Activated naive CD4-positive, alpha-beta T cell treated with anti-CD3 and anti-CD28 coated beads, Interleukin-2, amount 50 U/mL, for 72 hours (primary cell): ENCODE measurements around the gene PMIS2. TPM values are rescaled to one million over a fixed set of nuclear protein-coding genes. Genes with fewer than 3 reads are reported as not detected.

Experiments used
- ATAC-seq, 2 donors: fragments of 150-1000 bp; cut with Tn5 transposase; 2 replicates each; pipeline ENCODE4 v1.10.0; 2021; ENCODE audit warnings: mild to moderate bottlenecking in 2 of 2, moderate library complexity in 2 of 2
- DNase-seq, 2 donors: peaks; one replicate each; pipeline ENCODE4 v3.0.0; 2021 to 2022; ENCODE audit warnings: low spot score in 2 of 2
- H3K27ac Mint-ChIP-seq, 2 donors: one replicate each; pipeline ENCODE4 v1.8.0; 2022; ENCODE audit warnings: mild to moderate bottlenecking in 2 of 2, mixed read lengths in 2 of 2
- H3K36me3 Mint-ChIP-seq, 2 donors: one replicate each; pipeline ENCODE4 v1.8.0; 2022; ENCODE audit warnings: mixed read lengths in 2 of 2
- H3K9me3 Mint-ChIP-seq, 2 donors: one replicate each; pipeline ENCODE4 v1.8.0; 2022; ENCODE audit warnings: mixed read lengths in 2 of 2
- total RNA-seq, 2 donors: library from RNA; stranded (reverse); gene quantifications; one replicate each; pipeline ENCODE4 v1.2.3, GENCODE V29; 2022

The PMIS2 gene
- total RNA-seq, 2 donors from 2014 or later, result not detected

DNA sequence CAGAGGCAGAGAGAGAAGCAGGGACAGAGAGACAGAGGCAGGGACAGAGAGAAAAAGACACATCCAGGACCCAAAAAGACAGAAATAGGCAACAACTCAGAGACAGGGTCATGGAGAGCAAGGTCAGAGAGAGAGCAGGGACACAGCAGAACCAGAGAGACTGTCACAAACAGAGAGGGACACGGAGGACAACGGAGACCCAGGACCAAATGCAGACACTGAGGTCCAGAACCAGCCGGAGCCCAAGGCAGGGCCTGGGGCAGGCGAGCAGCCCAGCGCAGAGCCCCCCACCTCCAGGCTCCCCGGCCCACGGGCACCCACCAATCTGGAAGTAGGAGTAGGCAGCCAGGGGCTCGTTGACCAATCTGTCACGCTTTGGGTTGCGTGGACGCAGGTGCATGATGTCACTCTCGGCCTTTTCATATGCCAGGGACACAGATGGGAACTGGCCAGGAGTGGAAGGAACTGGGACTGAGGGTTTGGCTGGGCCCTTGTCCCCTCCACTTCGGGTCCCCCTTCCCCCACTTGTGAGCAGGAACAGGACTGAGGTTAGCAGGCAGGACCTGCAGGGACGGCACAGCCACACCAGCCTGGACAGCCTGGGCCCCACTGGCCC lies 32.5 kb upstream of the PMIS2 start:
- Mint-ChIP-seq H3K9me3 (no peaks in the 10 kb centered on the region), H3K36me3 (no peaks in the 10 kb centered on the region), H3K27ac (no peak overlapping the region)
- ATAC-seq, result no peak
- DNase-seq, result no peak

DNA sequence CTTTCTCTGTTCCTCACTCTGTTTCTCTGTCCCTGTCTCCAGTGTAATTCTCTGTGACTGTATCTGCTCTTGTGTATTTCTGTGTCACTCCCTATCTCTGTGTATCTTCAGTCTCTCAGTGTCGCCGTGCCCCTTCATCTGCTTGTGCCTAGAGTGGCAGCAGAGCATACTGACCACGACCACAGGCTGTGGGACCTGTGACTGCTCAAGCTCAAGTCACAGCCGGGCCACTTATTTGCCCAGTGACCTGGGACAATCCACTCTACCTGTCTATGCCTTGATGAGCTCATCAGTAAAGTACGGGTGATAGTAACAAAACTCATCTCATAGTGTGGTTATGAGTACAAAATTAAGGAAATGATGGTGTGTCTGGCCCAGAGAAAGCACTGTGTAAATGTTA lies 31.9 kb upstream of the PMIS2 start:
- no peaks in the 10 kb centered on the region for H3K9me3 Mint-ChIP-seq
- H3K36me3 Mint-ChIP-seq, result no peaks in the 10 kb centered on the region
- peak in 1 of 2 donors; percentile 20 for ATAC-seq
- no peak for DNase-seq
- peak overlapping the region in 1 of 2 donors; percentile 31 for H3K27ac Mint-ChIP-seq

DNA sequence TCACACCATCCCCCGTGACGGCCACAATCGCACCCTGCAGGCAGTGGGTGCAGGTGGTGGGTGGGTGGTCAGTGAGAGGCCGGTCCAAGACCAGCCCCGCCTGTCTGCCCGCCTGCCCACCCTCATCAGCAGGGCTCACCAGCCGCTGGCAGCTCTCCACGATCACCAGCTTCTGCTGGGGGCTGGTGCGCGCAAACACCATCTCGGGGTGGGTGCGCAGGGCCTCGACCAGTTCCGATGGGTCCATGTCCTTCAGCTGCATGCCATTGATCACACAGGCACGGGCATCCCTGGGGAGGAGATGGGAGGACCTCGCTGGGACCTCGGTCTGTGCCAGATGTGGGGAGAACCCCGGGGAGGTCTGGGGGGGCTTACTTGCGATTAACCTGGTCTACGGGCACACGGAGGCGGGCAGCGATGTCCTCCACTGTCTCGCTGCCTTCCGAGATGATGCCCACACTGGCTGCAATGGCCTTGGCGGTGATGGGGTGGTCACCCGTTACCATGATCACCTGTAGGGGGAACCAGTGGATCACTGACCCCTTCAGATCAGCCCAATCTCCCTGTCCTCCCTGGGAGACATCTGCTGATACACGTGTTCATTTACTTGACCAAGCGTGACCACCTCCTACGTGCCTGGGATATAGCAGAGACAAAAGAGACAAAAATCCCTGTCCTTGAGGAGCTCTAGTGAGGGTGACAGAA lies 30.5 kb upstream of the PMIS2 start:
- no peaks in the 10 kb centered on the region for H3K36me3 Mint-ChIP-seq
- DNase-seq, result no peak
- H3K27ac Mint-ChIP-seq, result no peak overlapping the region
- ATAC-seq, result no peak
- H3K9me3 Mint-ChIP-seq, result no peaks in the 10 kb centered on the region

DNA sequence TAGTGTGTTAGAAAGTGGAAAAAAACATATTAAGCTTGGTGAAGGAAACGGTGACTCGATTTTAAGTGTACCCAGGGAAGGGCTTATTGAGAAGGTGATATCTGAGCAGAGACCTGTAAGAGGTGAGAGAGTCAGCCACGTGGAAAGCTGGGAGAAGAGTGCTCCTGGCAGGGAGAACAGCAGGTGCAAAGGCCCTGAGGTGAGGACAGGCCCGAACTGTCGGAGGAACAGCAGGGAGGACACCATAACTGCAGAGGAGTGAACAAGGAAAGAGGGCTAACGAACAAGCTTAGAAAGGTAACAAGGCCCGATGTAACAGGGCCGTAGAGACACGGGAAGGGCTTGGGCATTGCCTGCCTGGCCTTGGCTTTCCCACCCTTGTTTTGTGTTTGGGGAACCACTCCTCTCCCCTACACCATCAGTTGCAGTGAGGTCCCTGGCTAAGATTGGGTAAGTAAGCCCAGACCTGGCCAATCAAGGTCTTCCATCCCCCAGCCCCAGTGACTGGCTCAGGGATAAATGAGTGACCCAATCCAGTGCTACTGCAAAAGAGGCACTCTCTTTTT lies 29.9 kb upstream of the PMIS2 start:
- Mint-ChIP-seq H3K9me3 (no peaks in the 10 kb centered on the region), H3K36me3 (no peaks in the 10 kb centered on the region), H3K27ac (no peak overlapping the region)
- no peak for ATAC-seq
- DNase-seq, result no peak

DNA sequence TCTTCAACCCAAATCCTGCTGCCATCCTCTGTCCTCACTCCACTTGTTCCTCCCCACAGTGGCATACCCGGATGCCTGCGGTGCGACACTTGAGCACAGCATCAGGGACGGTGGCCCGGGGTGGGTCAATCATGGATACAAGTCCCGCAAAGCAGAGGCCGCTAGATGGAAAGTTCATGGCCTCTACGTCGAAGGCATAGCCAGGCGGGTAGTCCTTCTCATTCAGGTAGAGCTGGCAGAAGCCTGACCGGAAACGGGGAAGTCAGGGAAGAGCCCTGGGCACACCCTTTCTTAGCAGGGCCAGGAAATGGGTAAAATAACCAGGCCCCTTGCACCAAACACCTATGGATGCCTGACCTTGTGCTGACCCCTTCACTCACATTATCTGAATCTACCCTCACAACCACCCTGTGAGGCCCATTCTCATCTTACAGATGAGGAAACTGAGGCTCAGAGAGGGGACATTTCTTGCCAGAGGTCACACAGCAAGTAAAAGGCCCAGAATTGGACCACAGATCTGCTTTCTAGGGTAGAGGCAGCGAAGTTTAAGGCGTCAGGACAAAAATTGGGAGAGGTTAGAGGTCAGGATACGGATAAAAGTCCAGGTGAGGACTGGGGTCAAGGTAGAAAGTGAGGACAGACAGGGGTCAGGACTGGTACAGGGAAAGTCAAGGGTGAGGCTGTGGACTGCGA lies 29.0 kb upstream of the PMIS2 start:
- peak overlapping the region in 1 of 2 donors; percentile 6 for H3K27ac Mint-ChIP-seq
- H3K9me3 Mint-ChIP-seq, result no peaks in the 10 kb centered on the region
- ATAC-seq, result no peak
- DNase-seq, result no peak
- no peaks in the 10 kb centered on the region for H3K36me3 Mint-ChIP-seq

DNA sequence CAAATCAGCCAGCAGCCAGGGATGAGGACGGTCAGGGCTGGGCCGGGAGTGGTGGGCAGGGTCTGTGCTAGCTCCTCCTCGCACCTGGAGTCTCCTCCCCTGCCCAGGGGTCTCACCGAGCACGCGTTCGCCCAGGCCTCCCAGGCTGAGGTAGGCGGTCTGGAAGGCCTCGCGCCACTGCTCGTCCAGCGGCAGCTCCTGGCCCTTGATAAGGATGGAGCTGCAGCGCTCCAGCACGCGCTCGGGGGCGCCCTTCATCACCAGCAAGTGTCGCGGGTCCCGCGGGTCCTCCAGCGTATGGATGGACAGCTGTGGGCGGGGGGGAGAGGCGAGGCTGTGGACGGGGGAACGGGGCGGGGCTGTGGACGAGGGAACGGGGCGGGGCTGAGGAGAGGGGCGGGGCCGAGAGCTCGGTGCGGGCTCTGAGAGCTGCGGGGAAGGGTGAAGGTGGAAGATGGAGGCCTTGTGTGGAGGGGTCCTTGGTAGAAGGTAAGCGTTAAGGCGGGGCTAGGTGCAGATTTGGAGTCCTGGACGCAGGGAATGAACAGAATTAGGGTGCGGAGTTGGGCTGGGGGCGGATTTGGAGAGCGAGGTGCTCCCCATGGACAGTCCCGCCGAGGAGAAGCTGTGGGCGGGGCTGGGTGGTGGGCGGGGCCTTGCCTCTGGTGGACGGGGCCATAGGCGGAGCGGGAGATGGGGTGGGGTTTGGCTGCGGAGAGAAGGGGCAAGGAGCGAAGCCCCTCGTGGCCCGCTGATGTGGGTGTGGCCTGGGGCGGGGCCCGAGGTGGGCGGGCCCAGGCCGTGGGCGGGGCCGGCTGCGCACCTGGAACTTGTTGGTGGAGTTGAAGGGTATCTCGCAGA lies 28.2 kb upstream of the PMIS2 start:
- DNase-seq, result peak in 1 of 2 donors; percentile 57
- H3K36me3 Mint-ChIP-seq, result no peaks in the 10 kb centered on the region
- no peaks in the 10 kb centered on the region for H3K9me3 Mint-ChIP-seq
- peak; percentile 66 to 71 for ATAC-seq
- no peak overlapping the region for H3K27ac Mint-ChIP-seq

DNA sequence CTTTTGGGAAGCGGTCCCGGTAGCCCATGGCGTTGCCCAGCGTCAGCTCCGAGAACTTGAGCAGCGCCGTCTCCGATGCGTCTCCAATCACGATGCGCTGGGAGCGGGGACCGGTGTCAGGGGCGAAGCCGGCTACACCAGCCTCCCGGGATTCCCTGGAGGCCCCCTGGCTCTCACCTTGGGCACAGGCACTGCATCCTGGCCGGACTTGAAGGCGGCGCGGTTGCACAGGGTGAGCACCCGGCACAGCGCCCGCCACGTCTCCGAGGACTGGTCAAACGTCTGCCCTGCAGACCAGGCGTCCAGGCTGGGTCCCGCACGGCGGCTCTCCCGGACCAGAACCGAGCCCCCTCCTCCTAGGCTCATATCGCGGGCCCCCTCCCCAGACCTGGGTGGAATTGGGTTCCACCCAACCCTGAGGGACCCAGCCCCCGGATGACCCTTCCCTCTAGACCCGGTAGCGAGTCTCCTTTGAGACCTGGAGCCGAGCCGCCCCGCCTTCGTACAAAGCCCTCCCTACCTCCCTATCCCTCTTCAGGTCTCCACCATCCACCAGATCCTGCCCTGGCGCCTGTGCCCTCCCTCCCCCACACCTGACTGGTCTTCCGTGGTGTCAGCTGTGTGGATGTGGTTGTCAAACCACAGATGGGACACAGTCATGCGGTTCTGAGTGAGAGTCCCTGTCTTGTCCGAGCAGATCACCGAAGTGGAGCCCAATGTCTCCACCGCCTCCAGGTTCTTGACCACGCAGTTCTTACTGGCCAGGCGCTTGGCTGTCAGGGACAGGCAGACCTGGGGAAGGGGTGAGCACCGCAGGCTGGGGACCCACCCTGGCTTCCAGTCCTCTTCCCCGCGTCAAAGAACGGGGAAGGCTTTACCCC lies 27.3 kb upstream of the PMIS2 start:
- peak in 1 of 2 donors; percentile 30 for ATAC-seq
- Mint-ChIP-seq H3K9me3 (no peaks in the 10 kb centered on the region), H3K36me3 (no peaks in the 10 kb centered on the region), H3K27ac (no peak overlapping the region)
- no peak for DNase-seq

DNA sequence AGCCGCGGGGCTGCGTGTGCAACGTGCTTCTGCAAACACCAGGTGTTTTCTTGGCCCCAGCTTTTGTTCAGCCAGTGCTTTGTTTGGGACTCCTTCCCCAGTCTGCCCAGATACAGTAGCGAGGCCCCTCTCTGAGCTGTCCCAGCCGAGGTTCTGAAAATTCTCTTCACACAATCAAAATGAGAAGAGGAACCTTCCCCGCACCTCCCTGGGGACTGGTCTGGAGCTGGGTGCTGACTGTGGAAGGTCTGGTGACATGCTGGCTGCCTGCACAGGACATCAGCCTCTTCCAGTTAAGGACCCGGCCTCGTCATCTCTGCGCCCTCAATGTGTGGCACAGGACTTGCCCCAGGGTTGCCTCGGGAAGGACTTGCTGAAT lies 26.7 kb upstream of the PMIS2 start:
- H3K27ac Mint-ChIP-seq, result no peak overlapping the region
- H3K9me3 Mint-ChIP-seq, result no peaks in the 10 kb centered on the region
- H3K36me3 Mint-ChIP-seq, result no peaks in the 10 kb centered on the region
- no peak for ATAC-seq
- no peak for DNase-seq

DNA sequence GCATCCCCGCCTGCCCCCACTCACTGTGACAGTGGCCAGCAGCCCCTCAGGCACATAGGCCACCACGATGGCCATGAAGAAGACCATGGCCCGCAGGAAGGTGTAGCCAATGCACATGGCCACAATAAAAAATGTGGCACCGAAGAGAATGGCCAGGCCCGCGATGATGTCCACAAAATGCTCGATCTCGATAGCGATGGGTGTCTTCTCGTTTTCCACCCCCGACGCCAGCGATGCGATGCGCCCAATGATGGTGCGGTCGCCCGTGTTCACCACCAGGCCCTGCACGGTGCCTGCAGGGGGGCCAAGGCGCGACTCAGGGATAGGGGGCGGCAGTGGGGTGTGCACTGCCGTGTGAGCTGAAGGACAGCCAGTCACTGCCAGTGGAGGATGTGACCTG lies 26.2 kb upstream of the PMIS2 start:
- DNase-seq (no peak), ATAC-seq (no peak)
- no peaks in the 10 kb centered on the region for H3K36me3 Mint-ChIP-seq
- H3K9me3 Mint-ChIP-seq, result no peaks in the 10 kb centered on the region
- no peak overlapping the region for H3K27ac Mint-ChIP-seq

DNA sequence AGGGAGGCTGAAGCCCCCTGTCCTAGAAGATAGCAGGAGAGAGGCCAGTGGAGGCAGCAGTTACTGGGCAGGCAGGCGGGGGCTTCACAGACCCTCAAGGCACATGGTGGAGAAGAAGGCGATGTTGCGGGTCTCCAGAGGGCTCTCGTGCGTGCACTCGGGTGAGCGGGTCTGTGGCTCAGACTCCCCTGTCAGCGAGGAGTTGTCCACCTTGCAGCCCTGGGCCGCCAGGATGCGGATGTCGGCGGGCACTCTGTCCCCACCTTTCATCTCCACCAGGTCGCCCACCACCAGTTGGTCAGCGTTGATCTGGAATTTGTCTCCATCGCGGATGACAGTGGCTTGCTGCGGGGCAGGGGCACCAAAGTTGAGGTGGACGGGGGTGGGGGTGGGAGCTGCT lies 25.7 kb upstream of the PMIS2 start:
- H3K9me3 Mint-ChIP-seq, result no peaks in the 10 kb centered on the region

DNA sequence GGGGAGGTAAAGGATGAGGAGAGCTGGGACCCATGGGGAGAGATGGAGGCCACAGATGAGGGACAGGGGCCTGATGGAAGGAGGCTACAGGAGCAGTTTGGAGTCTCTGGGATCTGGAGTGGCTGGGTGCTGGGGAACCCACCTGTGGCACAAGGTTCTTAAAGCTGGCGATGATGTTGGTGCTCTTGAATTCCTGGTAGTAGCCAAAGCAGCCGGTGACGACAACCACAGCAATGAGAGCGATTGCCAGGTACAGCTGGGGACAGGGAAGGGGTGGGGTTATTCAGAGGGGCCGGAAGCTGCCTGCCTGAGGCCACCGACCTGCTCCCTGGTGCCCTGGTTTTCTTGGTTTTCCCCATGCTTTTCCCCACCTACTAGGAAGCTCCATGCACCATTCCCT lies 25.3 kb upstream of the PMIS2 start:
- DNase-seq, result no peak
- Mint-ChIP-seq H3K9me3 (no peaks in the 10 kb centered on the region), H3K36me3 (no peaks in the 10 kb centered on the region), H3K27ac (no peak overlapping the region)
- ATAC-seq, result no peak

More for the DNA sequence above, 25.7 kb upstream of the PMIS2 start:
- Mint-ChIP-seq H3K36me3 (no peaks in the 10 kb centered on the region), H3K27ac (no peak overlapping the region)
- no peak for ATAC-seq
- no peak for DNase-seq

DNA sequence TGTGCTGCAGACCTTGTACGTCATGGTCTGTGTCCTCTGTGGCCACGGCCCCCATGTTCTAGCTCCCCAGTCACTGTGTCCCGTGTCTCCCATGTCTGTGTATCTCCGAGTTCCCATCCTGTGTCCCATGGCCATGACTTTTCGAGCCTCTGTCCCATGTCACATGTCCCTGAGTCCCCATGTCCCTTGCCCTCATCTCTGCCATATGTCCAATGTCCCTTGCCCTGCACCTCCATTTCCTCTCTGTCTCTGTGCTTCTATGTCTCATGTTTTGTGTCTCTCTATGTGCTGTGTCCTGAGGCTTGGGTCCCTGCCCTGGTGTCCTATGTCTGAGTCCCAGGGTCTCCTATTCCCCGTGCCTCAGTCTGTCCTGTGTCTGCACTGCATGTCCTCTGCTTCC lies 24.5 kb upstream of the PMIS2 start:
- H3K9me3 Mint-ChIP-seq, result no peaks in the 10 kb centered on the region

DNA sequence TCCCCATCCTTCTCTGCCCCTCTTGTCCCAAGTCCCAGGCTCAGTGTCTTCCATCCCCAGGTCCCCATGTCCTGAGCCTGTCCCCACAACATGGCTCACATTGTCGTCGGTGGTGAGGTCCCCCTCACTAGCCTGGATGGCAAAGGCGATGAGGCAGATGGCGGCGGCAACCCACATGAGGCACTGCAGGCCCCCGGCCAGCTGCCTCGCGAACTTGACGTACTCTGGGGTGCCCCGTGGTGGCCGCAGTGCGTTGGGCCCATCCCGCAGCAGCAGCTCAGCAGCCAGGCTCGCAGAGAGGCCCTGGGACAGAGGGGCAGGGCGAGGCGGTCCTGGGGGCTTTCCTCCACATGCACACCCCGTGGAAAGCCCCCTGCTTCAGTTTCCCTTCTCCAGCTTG lies 23.6 kb upstream of the PMIS2 start:
- ATAC-seq (no peak), DNase-seq (no peak)
- Mint-ChIP-seq H3K36me3 (no peaks in the 10 kb centered on the region), H3K27ac (no peak overlapping the region), H3K9me3 (no peaks in the 10 kb centered on the region)

More for the DNA sequence above, 24.5 kb upstream of the PMIS2 start:
- Mint-ChIP-seq H3K36me3 (no peaks in the 10 kb centered on the region), H3K27ac (no peak overlapping the region)
- ATAC-seq (no peak), DNase-seq (no peak)

DNA sequence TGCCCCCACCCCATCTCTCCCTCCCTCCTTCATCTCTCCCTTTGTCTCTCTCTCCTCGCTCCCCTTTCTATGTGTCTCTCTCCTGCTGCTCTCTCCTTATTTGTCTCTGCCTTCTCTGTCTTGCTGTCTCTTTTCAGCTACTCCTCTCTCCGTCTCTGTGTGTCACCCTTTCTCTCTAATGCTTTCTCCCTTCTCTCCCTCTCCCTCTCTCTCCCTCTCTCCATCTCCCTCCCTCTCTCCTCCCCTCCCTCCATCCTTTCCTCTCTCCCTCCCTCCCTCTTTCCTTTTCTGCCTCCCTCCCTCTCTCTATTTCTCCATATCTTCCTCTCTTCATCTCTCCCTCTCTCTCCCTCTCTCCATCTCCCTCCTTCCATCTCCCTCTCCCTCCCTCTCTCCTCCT lies 23.2 kb upstream of the PMIS2 start:
- ATAC-seq (no peak), DNase-seq (no peak)
- Mint-ChIP-seq H3K9me3 (no peaks in the 10 kb centered on the region), H3K27ac (no peak overlapping the region), H3K36me3 (no peaks in the 10 kb centered on the region)

DNA sequence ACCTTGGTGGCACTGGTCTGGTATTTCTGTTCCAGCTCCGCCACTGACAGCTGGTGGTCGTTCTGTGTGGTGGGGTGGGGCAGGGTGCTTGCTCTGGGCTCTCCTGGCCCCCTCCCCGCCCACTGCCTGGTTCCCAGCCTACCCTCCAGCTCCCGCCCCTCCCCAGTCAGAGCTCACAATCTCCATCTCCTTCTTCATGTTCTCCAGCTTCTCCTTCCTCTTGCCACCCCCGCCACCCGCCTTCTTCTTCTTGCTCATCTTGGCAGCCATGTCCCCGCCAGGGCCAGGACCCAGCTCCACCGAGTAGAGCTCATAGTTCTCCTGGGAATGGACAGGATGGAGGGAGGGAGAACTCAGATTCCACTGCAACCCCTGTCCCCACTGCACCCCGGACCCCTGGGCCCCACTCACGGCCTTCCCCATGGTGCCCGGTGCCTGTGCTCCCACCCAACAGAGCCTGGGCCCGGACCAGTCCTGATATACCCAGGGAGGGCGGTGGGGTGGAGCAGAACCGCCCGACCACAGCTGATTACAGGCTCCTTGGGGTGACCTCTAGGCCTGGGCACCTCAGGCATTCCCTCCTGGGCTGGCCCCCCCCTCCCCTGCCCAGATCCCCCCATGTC lies 22.7 kb upstream of the PMIS2 start, which contains the start of gene ATP4A:
TSS of gene ATP4A (minus strand) at position 452 of the 623 bp plus-strand sequence. CDS start at position 423, 29 bp downstream.
- H3K36me3 Mint-ChIP-seq, result no peaks in the 10 kb centered on the region
- H3K27ac Mint-ChIP-seq, result no peak within 1 kb of the TSS
- ATAC-seq (no peak), DNase-seq (no peak)
- H3K9me3 Mint-ChIP-seq, result no peaks in the 10 kb centered on the region
